ENCODE measurements around the gene CANT1. TPM values are rescaled to one million over a fixed set of nuclear protein-coding genes. Genes with fewer than 3 reads are reported as not detected.

CANT1 gene
- total RNA-seq, 2 experiments from 2014 or later = 63.3 to 65.4 TPM

DNA sequence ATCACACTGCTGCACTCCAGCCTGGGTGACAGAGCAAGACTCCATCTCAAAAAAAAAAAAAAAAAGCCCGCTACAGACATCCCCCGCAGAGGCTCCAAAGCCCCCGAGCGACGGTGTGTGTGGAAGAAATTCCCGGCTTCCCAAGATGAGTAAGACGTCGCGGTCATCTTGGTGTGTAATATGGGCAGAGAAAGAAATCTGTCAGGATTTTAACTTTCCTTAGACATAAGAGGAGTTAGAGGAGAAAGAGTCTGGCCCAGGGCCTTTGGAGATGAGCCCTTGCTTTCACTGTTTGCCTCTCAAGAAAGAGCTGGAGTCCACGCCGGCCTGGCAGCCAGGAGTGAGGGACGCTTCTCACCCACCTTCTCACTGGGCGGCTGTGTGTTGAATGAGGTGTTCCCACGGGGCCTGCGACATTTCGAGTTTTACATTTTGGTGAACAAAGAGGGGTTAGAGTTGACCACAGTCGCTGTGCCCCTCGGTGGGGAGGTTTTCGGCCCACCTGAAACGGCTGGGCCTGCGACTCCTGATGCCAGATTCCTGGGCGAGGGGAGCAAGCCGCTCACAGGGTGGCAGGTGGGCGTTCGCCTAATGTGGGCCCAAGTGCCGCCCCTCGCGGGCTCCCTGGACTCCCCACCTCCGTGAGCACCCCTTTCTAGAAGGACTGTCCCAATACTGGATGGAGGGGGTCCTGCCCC lies 32.3 kb upstream of the CANT1 start:
- intact Hi-C loops (cut with micrococcal nuclease) = loop anchor here (1.0 kb wide), 1 partner anchor 23 kb away; no protein-coding TSS in a partner anchor

GRCh38 chr17:79041041-79041570 lies 31.5 kb upstream of the CANT1 start:
- ChIA-PET CTCF (interaction anchor here (0.6 to 2.7 kb wide), 9 partner anchors 12 to 351 kb away, joined by 3 to 32 read pairs (median 5); no protein-coding TSS in a partner anchor), POLR2A (interaction anchor here (0.8 kb wide), 1 partner anchor 20 kb away, joined by 3 read pairs; no protein-coding TSS in a partner anchor)
- Mint-ChIP-seq H3K36me3 (no peaks in the 10 kb centered on the region), H3K4me1 (ENCODE audit: low read depth) (no peaks in the 10 kb centered on the region), H3K27me3 (peaks cover 15% of the 10 kb centered on the region), H3K9me3 (no peaks in the 10 kb centered on the region), H3K4me3 (no peak overlapping the region), H3K27ac (no peak overlapping the region)
- no peak for DNase-seq
- intact Hi-C loops (cut with micrococcal nuclease) = no loop called here

More for the DNA sequence above, 32.3 kb upstream of the CANT1 start:
- CTCF ChIA-PET = interaction anchor here (0.7 to 2.7 kb wide), 17 partner anchors 8 to 351 kb away, joined by 3 to 32 read pairs (median 4); no protein-coding TSS in a partner anchor
- no peak for DNase-seq
- Mint-ChIP-seq H3K27me3 (peaks cover 15% of the 10 kb centered on the region), H3K4me3 (no peak overlapping the region), H3K9me3 (no peaks in the 10 kb centered on the region), H3K4me1 (ENCODE audit: low read depth) (no peaks in the 10 kb centered on the region), H3K36me3 (no peaks in the 10 kb centered on the region), H3K27ac (no peak overlapping the region)
- POLR2A ChIA-PET = no interaction called here

GRCh38 chr17:79039886-79040285 lies 30.3 kb upstream of the CANT1 start:
- CTCF ChIA-PET = interaction anchor here (1.1 to 1.5 kb wide), 3 partner anchors 13 to 174 kb away, joined by 3 to 4 read pairs (median 3); no protein-coding TSS in a partner anchor
- Mint-ChIP-seq H3K27me3 (peaks cover 5% of the 10 kb centered on the region), H3K36me3 (no peaks in the 10 kb centered on the region), H3K4me1 (ENCODE audit: low read depth) (no peaks in the 10 kb centered on the region), H3K9me3 (no peaks in the 10 kb centered on the region), H3K27ac (no peak overlapping the region), H3K4me3 (no peak overlapping the region)
- DNase-seq = no peak
- intact Hi-C loops (cut with micrococcal nuclease) = no loop called here
- POLR2A ChIA-PET = no interaction called here

DNA sequence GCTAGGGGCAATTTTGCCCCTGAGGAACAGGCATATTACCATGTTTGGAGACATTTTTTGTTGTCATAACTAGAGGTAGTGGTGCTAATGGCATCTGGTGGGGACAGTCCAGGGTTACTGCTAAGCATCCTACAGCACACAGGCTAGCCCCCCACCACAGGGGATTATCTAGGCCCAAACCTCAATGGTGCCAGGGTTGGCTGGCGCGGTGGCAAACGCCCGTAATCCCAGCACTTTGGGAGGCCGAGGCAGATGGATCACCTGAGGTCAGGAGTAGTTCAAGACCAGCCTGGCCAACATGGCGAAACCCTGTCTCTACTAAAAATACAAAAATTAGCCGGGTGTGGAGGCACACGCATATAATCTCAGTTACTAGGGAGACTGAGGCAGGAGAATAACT lies 29.6 kb upstream of the CANT1 start:
- intact Hi-C loops (cut with micrococcal nuclease) = no loop called here
- POLR2A ChIA-PET = no interaction called here

GRCh38 chr17:79038545-79039135 lies 29.1 kb upstream of the CANT1 start:
- Mint-ChIP-seq H3K36me3 (no peaks in the 10 kb centered on the region), H3K9me3 (no peaks in the 10 kb centered on the region), H3K27ac (no peak overlapping the region), H3K4me3 (no peak overlapping the region), H3K4me1 (ENCODE audit: low read depth) (no peaks in the 10 kb centered on the region), H3K27me3 (peaks cover 2% of the 10 kb centered on the region)
- ChIA-PET POLR2A (no interaction called here), CTCF (no interaction called here)
- intact Hi-C loops (cut with micrococcal nuclease) = no loop called here
- DNase-seq = peak; percentile 23

More for the DNA sequence above, 29.6 kb upstream of the CANT1 start:
- H3K27ac Mint-ChIP-seq = no peak overlapping the region
- H3K4me3 Mint-ChIP-seq = no peak overlapping the region
- CTCF ChIA-PET = interaction anchor here (1.3 kb wide), 1 partner anchor 173 kb away, joined by 3 read pairs; no protein-coding TSS in a partner anchor
- no peaks in the 10 kb centered on the region for H3K9me3 Mint-ChIP-seq
- no peak for DNase-seq
- H3K4me1 Mint-ChIP-seq (ENCODE audit: low read depth) = no peaks in the 10 kb centered on the region
- peaks cover 2% of the 10 kb centered on the region for H3K27me3 Mint-ChIP-seq
- H3K36me3 Mint-ChIP-seq = no peaks in the 10 kb centered on the region

- ChIA-PET POLR2A (interaction anchor here (1.0 kb wide), 1 partner anchor 11 kb away, joined by 3 read pairs; no protein-coding TSS in a partner anchor), CTCF (interaction anchor here (1.0 to 2.5 kb wide), 3 partner anchors 9 to 65 kb away, joined by 3 to 15 read pairs (median 4); no protein-coding TSS in a partner anchor)
- Mint-ChIP-seq H3K4me1 (ENCODE audit: low read depth) (no peaks in the 10 kb centered on the region), H3K27ac (no peak overlapping the region), H3K4me3 (no peak overlapping the region), H3K27me3 (peaks cover 3% of the 10 kb centered on the region), H3K9me3 (no peaks in the 10 kb centered on the region), H3K36me3 (no peaks in the 10 kb centered on the region)
- DNase-seq = no peak
- intact Hi-C loops (cut with micrococcal nuclease) = no loop called here
These were observed 27.0 kb upstream of the CANT1 start for GRCh38 chr17:79036596-79036995.

DNA sequence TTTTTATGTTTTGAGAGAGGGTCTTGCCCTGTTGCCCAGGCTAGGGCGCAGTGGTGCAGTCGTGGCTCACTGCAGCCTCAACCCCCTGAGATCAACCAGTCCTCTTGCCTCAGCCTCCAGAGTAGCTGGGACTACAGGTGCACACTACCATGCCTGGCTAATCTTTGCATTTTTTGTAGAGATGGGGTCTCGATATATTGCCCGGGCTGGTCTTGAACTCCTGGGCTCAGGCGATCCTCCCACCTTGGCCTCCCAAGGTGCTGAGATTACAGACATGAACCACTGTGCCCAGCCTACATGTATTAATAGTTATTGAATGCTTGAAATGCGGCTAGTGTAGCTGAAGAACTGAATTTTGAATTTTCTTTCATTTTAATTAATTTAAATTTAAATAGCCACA lies 26.6 kb upstream of the CANT1 start:
- ChIA-PET CTCF (interaction anchor here (1.0 to 2.5 kb wide), 2 partner anchors 9 to 13 kb away, joined by 4 to 15 read pairs; no protein-coding TSS in a partner anchor), POLR2A (interaction anchor here (1.0 kb wide), 1 partner anchor 10 kb away, joined by 3 read pairs; no protein-coding TSS in a partner anchor)
- Mint-ChIP-seq H3K4me1 (ENCODE audit: low read depth) (no peaks in the 10 kb centered on the region), H3K9me3 (no peaks in the 10 kb centered on the region), H3K27me3 (peaks cover 3% of the 10 kb centered on the region), H3K4me3 (no peak overlapping the region), H3K27ac (no peak overlapping the region), H3K36me3 (no peaks in the 10 kb centered on the region)
- no peak for DNase-seq
- intact Hi-C loops (cut with micrococcal nuclease) = no loop called here

DNA sequence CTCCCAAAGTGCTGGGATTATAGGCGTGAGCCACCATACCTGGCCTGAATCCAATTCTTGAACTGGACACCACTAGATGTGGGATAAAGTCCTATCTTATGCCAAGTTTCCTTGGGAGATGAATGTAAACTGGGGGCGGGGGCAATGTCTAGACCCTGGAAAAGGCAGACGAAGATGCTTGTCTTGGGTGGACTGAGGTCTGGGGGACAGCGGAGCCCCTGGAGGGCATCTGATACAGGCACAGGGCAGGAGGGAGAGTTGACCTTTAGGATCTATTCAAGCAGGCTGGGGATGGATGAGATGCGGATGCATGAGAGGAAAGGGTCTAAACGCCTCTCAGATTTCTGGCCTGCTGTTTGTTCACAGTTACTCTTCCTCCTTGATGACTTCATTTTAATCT lies 26.1 kb upstream of the CANT1 start:
- Mint-ChIP-seq H3K4me1 (ENCODE audit: low read depth) (no peaks in the 10 kb centered on the region), H3K36me3 (no peaks in the 10 kb centered on the region), H3K27me3 (peaks cover 3% of the 10 kb centered on the region), H3K9me3 (no peaks in the 10 kb centered on the region), H3K4me3 (no peak overlapping the region), H3K27ac (no peak overlapping the region)
- ChIA-PET CTCF (interaction anchor here (1.0 to 2.5 kb wide), 2 partner anchors 10 to 14 kb away, joined by 4 to 15 read pairs; no protein-coding TSS in a partner anchor), POLR2A (no interaction called here)
- no peak for DNase-seq
- intact Hi-C loops (cut with micrococcal nuclease) = no loop called here

GRCh38 chr17:79034931-79035485 lies 25.4 kb upstream of the CANT1 start:
- no peaks in the 10 kb centered on the region for H3K36me3 Mint-ChIP-seq
- peaks cover 4% of the 10 kb centered on the region for H3K27me3 Mint-ChIP-seq
- no peak overlapping the region for H3K4me3 Mint-ChIP-seq
- H3K9me3 Mint-ChIP-seq = no peaks in the 10 kb centered on the region
- no peaks in the 10 kb centered on the region for H3K4me1 Mint-ChIP-seq (ENCODE audit: low read depth)
- CTCF ChIA-PET = no interaction called here
- POLR2A ChIA-PET = no interaction called here
- no peak overlapping the region for H3K27ac Mint-ChIP-seq
- no peak for DNase-seq
- intact Hi-C loops (cut with micrococcal nuclease) = no loop called here

DNA sequence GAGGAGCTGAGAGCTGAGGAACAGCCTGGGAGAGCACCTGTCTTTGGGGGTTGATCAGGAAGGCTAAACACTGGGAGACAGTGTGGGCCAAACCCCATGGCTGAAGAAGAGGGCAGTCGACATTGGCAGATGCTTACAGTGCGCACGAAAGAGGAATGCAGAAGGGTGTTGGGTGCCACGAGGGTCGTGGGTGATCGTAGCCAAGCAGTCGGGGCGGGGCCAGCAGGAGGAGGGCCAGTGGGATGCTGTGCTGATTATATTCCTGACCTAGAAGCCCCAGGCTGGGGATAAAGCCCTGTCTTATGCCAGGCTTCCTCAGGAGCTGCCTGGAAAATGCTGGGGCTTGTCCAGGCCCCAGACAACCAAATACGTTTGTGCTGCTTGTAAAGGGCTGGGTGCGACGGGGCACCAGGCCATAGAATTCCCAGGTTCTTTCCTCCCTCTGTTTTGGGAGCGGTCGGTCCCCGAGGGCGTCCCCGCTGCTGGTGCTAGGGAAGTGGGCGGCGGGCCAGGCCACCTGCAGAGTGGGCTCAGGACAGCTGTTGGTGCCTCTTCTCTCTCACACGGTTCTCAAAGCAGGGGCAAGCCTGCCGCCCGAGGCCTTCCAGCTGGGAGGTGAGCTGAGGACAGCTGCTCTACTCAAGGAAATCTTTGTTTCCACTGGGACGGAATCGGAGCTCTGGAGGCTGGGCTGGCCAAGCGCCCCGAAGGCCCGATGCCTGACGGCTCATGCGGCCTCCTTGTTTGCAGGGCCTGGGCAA lies 24.4 kb upstream of the CANT1 start:
- Mint-ChIP-seq H3K27ac (no peak overlapping the region), H3K4me1 (ENCODE audit: low read depth) (no peaks in the 10 kb centered on the region), H3K27me3 (peaks cover 8% of the 10 kb centered on the region), H3K36me3 (no peaks in the 10 kb centered on the region), H3K4me3 (no peak overlapping the region), H3K9me3 (no peaks in the 10 kb centered on the region)
- ChIA-PET POLR2A (no interaction called here), CTCF (interaction anchor here (1.5 to 1.8 kb wide), 2 partner anchors 8 to 12 kb away, joined by 7 to 9 read pairs; no protein-coding TSS in a partner anchor)
- intact Hi-C loops (cut with micrococcal nuclease) = no loop called here
- DNase-seq = no peak

- H3K4me1 Mint-ChIP-seq (ENCODE audit: low read depth) = no peaks in the 10 kb centered on the region
- CTCF ChIA-PET = interaction anchor here (1.5 to 1.8 kb wide), 2 partner anchors 9 to 13 kb away, joined by 7 to 9 read pairs; no protein-coding TSS in a partner anchor
- POLR2A ChIA-PET = no interaction called here
- intact Hi-C loops (cut with micrococcal nuclease) = no loop called here
- peaks cover 12% of the 10 kb centered on the region for H3K27me3 Mint-ChIP-seq
- H3K27ac Mint-ChIP-seq = no peak overlapping the region
- no peak for DNase-seq
- no peaks in the 10 kb centered on the region for H3K36me3 Mint-ChIP-seq
- no peak overlapping the region for H3K4me3 Mint-ChIP-seq
- no peaks in the 10 kb centered on the region for H3K9me3 Mint-ChIP-seq
These were observed 23.6 kb upstream of the CANT1 start for GRCh38 chr17:79033046-79033616.
